Measurements from ENCODE around the gene ADGRE3.

The ADGRE3 gene, protein sequence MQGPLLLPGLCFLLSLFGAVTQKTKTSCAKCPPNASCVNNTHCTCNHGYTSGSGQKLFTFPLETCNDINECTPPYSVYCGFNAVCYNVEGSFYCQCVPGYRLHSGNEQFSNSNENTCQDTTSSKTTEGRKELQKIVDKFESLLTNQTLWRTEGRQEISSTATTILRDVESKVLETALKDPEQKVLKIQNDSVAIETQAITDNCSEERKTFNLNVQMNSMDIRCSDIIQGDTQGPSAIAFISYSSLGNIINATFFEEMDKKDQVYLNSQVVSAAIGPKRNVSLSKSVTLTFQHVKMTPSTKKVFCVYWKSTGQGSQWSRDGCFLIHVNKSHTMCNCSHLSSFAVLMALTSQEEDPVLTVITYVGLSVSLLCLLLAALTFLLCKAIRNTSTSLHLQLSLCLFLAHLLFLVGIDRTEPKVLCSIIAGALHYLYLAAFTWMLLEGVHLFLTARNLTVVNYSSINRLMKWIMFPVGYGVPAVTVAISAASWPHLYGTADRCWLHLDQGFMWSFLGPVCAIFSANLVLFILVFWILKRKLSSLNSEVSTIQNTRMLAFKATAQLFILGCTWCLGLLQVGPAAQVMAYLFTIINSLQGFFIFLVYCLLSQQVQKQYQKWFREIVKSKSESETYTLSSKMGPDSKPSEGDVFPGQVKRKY

GRCh38 chr19:14674764-14675163, at the start of gene ADGRE3:
Gene ADGRE3, minus strand, starts transcription at chr19:14674844. Its CDS starts 74 bp downstream, at chr19:14674770.
- no peak for DNase-seq

GRCh38 chr19:14722127-14722526, 47.5 kb upstream of the ADGRE3 start:
- no peak for DNase-seq

- DNase-seq = no peak
These were observed 44.5 kb upstream of the ADGRE3 start for GRCh38 chr19:14719162-14719561.

DNA sequence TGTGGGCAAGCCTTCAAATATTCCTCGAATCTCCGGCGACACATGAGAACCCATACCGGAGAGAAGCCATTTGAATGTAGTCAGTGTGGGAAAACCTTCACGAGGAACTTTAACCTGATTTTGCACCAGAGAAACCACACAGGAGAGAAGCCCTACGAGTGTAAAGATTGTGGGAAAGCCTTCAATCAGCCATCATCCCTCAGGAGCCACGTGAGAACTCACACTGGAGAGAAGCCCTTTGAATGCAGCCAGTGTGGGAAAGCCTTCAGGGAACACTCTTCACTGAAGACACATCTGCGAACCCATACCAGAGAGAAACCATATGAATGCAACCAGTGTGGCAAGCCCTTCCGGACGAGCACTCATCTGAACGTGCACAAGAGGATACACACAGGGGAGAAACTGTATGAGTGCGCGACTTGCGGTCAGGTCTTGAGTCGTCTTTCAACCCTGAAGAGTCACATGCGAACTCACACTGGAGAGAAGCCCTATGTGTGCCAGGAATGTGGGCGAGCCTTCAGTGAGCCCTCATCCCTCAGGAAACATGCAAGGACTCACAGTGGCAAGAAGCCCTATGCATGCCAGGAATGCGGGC, 44.0 kb upstream of the ADGRE3 start:
- no peak for DNase-seq

GRCh38 chr19:14715841-14716240, 41.2 kb upstream of the ADGRE3 start:
- DNase-seq = no peak

- no peak for DNase-seq
These were observed 29.8 kb upstream of the ADGRE3 start for GRCh38 chr19:14704450-14704849.

- DNase-seq = no peak
These were observed 29.2 kb upstream of the ADGRE3 start for GRCh38 chr19:14703833-14704232.

- DNase-seq = no peak
These were observed 26.2 kb upstream of the ADGRE3 start for GRCh38 chr19:14700711-14701375.

DNA sequence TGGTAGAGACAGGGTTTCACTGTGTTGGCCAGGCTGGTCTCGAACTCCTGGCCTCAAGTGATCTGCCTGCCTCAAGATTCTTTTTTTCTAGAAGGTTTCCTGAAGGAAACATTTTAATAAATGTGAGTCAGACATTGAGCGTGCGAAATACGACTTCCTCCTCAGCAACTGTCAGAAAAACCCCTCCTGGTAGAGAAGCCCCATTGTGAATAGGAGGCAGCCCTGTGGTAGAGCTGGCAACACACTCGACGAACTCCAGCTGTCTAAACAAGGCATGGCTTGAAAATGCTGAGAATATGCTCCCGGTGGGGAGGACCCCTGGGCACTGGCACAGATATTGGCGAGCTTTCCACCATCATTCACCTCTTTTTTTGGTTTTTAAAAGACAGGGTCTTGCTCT, 25.0 kb upstream of the ADGRE3 start:
- DNase-seq = no peak

GRCh38 chr19:14695471-14695870, 20.8 kb upstream of the ADGRE3 start:
- DNase-seq = no peak

- no peak for DNase-seq
These were observed 20.1 kb upstream of the ADGRE3 start for GRCh38 chr19:14694641-14695266.

- peak; percentile 100 for DNase-seq
These were observed 15.2 kb upstream of the ADGRE3 start, which contains the start of gene ZNF333 for GRCh38 chr19:14689598-14690503. Gene ZNF333, plus strand, starts transcription at chr19:14690048. Its CDS starts 3,444 bp downstream, at chr19:14693492.

DNA sequence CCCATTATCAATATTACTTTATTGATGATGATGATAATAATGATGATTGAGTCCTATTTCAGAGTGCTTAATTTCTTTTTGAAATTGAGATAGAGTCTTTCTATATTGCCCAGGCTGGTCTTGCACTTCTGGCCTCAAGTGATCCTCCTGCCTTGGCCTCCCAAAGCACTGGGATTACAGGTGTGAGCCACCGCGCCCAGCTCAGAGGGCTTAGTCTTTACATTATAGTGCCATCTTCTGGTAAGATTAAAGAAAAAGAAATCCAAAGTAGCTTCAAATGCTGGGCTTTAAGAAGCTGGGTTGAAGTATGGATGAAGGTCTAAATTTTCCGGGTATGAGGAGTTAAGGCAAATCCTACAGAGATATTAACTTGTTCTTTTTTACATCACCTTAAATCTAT, 11.8 kb upstream of the ADGRE3 start:
- DNase-seq = peak; percentile 32 to 55

- DNase-seq = peak in 1 of 2 experiments; percentile 6
These were observed 8.8 kb upstream of the ADGRE3 start for GRCh38 chr19:14683439-14683838.

GRCh38 chr19:14682084-14682483, 7.4 kb upstream of the ADGRE3 start:
- no peak for DNase-seq

DNA sequence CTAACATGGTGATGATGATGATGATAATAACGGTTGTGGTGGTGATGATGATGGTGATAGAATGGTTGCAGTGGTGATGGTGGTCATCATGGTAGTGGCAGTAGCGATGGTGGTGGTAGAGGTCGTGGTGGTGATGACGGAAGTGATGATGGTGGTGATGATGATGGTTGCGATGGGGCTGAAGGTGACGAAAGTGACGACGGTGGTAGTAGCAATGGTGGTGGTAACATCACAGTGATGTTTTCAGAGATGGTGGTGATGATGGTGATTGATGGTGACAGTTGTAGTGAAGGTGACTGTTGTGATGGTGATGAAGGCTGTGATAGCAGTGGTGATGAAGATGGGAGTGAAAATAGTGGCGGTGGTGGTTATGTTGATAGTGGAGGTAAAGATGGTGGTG, 3.6 kb upstream of the ADGRE3 start:
- no peak for DNase-seq

DNA sequence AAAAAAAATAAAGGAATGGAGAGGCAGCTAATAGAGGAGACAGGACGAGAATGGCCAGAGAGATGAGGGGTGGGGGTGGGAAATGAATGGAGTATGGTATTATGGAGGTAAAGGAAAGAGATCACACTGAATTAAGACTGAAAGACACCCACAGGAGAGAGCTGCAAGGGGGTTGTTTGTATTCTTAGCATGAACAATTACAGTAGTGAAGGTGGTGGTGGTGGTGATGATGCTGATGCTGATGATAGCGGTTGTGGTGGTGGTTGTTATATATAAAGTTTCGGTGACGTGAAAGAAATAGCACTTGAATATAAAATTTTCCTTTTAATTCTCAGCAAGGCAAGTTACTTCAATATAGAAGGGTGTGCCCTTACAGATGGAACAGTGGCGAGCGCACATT, 2.8 kb upstream of the ADGRE3 start:
- peak in 1 of 2 experiments; percentile 20 for DNase-seq

DNA sequence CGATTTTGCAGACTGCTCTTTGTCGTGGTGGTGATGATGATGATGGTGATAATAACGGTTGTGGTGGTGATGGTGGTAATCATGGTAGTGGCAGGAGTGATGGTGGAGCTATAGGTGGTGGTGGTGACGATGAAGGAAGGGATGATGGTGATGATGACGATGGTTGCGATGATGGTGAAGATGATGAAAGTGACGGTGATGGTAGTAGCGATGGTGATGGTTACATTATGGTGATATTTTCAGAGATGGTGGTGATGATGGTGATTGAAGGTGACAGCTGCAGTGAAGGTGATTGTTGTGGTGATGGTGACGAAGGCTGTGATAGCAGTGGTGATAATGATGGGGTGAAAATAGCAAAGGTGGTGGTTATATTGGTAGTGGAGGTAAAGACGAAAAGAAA, 2.1 kb upstream of the ADGRE3 start:
- DNase-seq = no peak

DNA sequence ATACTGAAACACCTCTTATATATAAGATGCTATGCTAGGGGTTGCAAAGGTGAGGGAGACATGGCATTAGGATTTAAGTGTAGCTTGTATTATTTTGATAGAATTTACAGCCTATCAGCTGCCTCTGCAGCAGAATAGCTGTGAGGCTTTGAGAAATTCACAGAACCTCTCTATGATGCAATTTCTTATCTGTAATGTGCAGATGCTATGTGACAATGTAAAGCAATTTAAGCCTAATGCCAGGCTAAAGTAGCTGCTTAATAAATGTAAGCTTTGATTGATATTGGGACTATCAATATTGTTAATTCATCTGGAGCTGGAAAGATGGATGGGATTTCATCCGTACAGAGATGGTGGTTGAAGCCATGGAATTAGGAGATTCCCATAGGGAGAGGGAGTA, 1.6 kb downstream of the ADGRE3 start:
- DNase-seq = no peak

DNA sequence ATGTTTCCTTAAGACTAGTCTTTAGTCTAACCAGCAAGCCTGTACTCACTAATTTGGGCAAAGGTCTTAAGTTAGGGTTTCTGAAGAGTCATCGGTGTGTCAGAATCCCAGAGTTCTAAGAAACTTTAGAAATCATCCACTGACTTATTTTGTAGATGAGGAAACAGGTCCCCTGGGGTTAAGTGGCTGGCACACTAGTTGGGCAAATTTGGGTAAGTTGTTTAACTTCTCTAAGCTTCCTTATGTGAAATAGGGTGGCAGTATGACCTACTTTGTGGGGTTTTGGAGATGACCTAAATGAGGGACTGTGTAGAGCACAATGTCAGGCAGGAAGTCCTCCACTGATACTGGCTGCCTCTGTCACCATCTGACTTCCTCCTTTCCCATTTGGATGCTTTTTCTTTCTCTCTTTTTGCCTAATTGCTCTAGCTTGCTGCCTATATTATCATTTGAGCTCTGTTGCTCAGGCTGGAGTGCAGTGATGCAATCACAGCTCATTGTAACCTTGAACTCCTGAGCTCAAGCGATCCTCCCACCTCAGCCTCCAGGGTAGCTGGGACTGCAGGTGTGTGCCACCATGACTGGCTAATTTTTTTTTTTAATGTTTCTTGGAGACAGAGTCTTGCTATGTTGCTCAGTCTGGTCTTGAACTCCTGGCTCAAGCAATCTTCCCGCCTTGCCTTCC, 2.3 kb downstream of the ADGRE3 start:
- no peak for DNase-seq

GRCh38 chr19:14670408-14670807, 4.2 kb downstream of the ADGRE3 start:
- DNase-seq = no peak
